Fibroblast of the aortic adventitia (primary cell): ENCODE results near the gene MAP3K4. TPM values are rescaled to one million over a fixed set of nuclear protein-coding genes. Genes with fewer than 3 reads are reported as not detected.

ENCODE experiments used
- DNase-seq: peaks from one replicate; pipeline ENCODE4 v3.0.0-alpha.2; 2010; ENCODE audit warnings: low read depth
- H3K4me3 ChIP-seq: 2 replicates; pipeline ENCODE4 v1.5.1; 2011; ENCODE audit warnings: low read depth, mild to moderate bottlenecking, control low read depth, low read length, moderate library complexity
- CTCF ChIP-seq: IDR thresholded peaks from 2 replicates; pipeline ENCODE4 v1.5.1; 2011; ENCODE audit warnings: mild to moderate bottlenecking, low read length, control low read depth, inconsistent platforms; ENCODE audit not compliant: insufficient read depth
- total RNA-seq: library from RNA; depleted of rRNA; stranded (reverse); fragments of >200 nt; gene quantifications from 2 replicates; pipeline ENCODE4 v1.2.3, GENCODE V29; 2012; ENCODE audit warnings: low replicate concordance

The MAP3K4 gene
- total RNA-seq, 1 donor = 25.0 TPM

GRCh38 chr6:161095916-161096315 lies 104.3 kb downstream of the MAP3K4 start:
- H3K4me3 ChIP-seq = no peak overlapping the region
- no peak for TF ChIP-seq CTCF
- DNase-seq = no peak

GRCh38 chr6:161100072-161100471 lies 108.5 kb downstream of the MAP3K4 start:
- DNase-seq = no peak

GRCh38 chr6:161101517-161101916 lies 109.9 kb downstream of the MAP3K4 start:
- DNase-seq = no peak
- peak; percentile 14 for TF ChIP-seq CTCF
- no peak overlapping the region for H3K4me3 ChIP-seq

More at GRCh38 chr6:161100072-161100471, 108.5 kb downstream of the MAP3K4 start:
- no peak for TF ChIP-seq CTCF
- no peak overlapping the region for H3K4me3 ChIP-seq

GRCh38 chr6:161103475-161103874 lies 111.9 kb downstream of the MAP3K4 start:
- H3K4me3 ChIP-seq = no peak overlapping the region
- TF ChIP-seq CTCF = no peak
- no peak for DNase-seq

- DNase-seq = peak; percentile 43
- no peak for TF ChIP-seq CTCF
- no peak overlapping the region for H3K4me3 ChIP-seq
Measured at GRCh38 chr6:161104966-161105365, 113.4 kb downstream of the MAP3K4 start.

GRCh38 chr6:161105408-161105807 lies 113.8 kb downstream of the MAP3K4 start:
- no peak for TF ChIP-seq CTCF

More at GRCh38 chr6:161105408-161105807, 113.8 kb downstream of the MAP3K4 start:
- H3K4me3 ChIP-seq = no peak overlapping the region
- no peak for DNase-seq
